MM.1S (cell line): ENCODE measurements around the gene SMURF2.

Source experiments
- EZH2 ChIP-seq: fragments of 300-600 bp; sonication (generic); optimal IDR thresholded peaks from 2 replicates; pipeline ENCODE3; 2017; ENCODE audit warnings: low read depth, mild to moderate bottlenecking, antibody characterized with exemption, low read length, mixed read lengths
- EZH2phosphoT487 ChIP-seq: fragments of 300-600 bp; sonication (generic); IDR thresholded peaks from 2 replicates; pipeline ENCODE4 v1.6.1; 2018; ENCODE audit warnings: antibody characterized with exemption, low read length
- TF ChIP-seq, protein P1 (sequence below): fragments of 300-600 bp; sonication (generic); IDR thresholded peaks from 2 replicates; pipeline ENCODE4 v1.5.1; 2016; ENCODE audit warnings: antibody characterized with exemption, low read length, mixed read lengths

DNA sequence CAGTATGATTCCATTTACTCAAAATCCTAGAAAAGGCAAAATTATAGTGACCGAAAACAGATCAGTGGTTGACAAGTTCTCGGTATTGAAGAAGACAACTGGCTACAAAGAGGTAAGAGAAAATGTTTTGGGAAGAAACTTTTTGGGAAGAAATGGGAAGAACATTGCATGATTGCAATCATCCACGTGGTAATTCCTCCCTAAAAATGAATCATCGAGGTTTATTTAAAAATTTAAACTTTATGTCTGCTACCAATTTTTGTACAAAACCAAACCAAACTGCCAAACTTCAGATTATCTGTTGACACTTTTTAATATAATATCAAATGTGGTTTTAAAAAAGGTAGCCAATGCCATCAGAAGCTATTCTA lies 8.1 kb downstream of the SMURF2 start:
- TF ChIP-seq, protein P1, sequence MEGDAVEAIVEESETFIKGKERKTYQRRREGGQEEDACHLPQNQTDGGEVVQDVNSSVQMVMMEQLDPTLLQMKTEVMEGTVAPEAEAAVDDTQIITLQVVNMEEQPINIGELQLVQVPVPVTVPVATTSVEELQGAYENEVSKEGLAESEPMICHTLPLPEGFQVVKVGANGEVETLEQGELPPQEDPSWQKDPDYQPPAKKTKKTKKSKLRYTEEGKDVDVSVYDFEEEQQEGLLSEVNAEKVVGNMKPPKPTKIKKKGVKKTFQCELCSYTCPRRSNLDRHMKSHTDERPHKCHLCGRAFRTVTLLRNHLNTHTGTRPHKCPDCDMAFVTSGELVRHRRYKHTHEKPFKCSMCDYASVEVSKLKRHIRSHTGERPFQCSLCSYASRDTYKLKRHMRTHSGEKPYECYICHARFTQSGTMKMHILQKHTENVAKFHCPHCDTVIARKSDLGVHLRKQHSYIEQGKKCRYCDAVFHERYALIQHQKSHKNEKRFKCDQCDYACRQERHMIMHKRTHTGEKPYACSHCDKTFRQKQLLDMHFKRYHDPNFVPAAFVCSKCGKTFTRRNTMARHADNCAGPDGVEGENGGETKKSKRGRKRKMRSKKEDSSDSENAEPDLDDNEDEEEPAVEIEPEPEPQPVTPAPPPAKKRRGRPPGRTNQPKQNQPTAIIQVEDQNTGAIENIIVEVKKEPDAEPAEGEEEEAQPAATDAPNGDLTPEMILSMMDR: no peak
- TF ChIP-seq EZH2phosphoT487: no peak
- no peak for TF ChIP-seq EZH2
